IPS-18c (cell line): ENCODE data around the gene EMILIN2.
"Not testable (repeated sequence)": the region's sequence is repeated elsewhere in the genome, so short reads cannot be mapped to it uniquely, and the experiment has no call there.

ENCODE experiments used
- H3K4me3 ChIP-seq: 2 replicates; pipeline ENCODE4 v1.7.0; 2013; ENCODE audit warnings: low read depth, mild to moderate bottlenecking, low read length, moderate library complexity; ENCODE audit not compliant: insufficient read depth
- H3K9me3 ChIP-seq: one replicate; pipeline ENCODE4 v1.6.1; 2013; ENCODE audit warnings: mild to moderate bottlenecking, low read length, moderate library complexity; ENCODE audit not compliant: control insufficient read depth, insufficient read depth

The EMILIN2 gene

GRCh38 chr18:2836118-2836517 lies 10.7 kb upstream of the EMILIN2 start:
- not testable (repeated sequence) for H3K9me3 ChIP-seq, H3K4me3 ChIP-seq

DNA sequence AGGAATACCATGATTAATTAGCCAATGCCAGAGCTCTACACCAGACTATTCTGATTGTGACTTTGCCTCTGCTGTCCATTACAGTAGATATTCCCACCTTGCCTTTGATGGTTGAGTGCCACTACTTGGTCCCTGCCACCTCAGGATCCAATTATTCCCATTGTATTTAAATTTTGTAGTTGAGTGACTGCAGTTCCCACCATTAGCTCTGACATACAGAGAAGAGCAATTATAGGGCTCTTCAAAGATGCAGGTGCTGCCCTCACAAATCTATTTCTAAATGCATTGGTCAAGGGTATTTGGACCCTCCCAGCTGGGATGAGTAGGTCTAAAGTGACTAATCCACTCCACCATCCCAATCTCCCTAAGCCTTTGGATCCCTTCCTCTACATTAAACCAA lies 9.5 kb upstream of the EMILIN2 start:
- H3K9me3 ChIP-seq, H3K4me3 ChIP-seq: not testable (repeated sequence)

- Histone ChIP-seq H3K9me3 (no peaks in the 10 kb centered on the region), H3K4me3 (no peak overlapping the region)
Observed at GRCh38 chr18:2839202-2839601, 7.6 kb upstream of the EMILIN2 start.

DNA sequence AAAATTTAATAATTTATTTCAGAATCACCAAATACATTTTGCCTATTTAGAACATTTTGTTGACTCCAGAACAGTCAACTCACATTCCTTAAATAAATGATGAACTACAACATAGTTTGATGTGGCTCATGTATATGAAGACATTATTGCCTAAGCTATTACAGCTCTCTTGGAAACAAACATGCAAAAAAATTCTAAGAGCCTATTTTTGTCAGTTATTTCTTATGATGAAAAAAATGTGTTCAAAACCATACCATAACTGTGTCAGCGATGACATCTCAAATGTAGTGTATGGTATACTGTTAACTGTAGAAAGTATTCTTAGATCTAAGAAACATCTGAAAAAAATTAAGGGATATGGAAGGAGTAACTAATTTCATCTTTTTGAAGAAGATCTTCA lies 6.3 kb upstream of the EMILIN2 start:
- Histone ChIP-seq H3K4me3 (no peak overlapping the region), H3K9me3 (no peaks in the 10 kb centered on the region)

- Histone ChIP-seq H3K9me3 (no peaks in the 10 kb centered on the region), H3K4me3 (no peak overlapping the region)
Observed at GRCh38 chr18:2843146-2843545, 3.7 kb upstream of the EMILIN2 start.

- Histone ChIP-seq H3K9me3 (no peaks in the 10 kb centered on the region), H3K4me3 (no peak overlapping the region)
Observed at GRCh38 chr18:2845172-2845571, 1.6 kb upstream of the EMILIN2 start.

DNA sequence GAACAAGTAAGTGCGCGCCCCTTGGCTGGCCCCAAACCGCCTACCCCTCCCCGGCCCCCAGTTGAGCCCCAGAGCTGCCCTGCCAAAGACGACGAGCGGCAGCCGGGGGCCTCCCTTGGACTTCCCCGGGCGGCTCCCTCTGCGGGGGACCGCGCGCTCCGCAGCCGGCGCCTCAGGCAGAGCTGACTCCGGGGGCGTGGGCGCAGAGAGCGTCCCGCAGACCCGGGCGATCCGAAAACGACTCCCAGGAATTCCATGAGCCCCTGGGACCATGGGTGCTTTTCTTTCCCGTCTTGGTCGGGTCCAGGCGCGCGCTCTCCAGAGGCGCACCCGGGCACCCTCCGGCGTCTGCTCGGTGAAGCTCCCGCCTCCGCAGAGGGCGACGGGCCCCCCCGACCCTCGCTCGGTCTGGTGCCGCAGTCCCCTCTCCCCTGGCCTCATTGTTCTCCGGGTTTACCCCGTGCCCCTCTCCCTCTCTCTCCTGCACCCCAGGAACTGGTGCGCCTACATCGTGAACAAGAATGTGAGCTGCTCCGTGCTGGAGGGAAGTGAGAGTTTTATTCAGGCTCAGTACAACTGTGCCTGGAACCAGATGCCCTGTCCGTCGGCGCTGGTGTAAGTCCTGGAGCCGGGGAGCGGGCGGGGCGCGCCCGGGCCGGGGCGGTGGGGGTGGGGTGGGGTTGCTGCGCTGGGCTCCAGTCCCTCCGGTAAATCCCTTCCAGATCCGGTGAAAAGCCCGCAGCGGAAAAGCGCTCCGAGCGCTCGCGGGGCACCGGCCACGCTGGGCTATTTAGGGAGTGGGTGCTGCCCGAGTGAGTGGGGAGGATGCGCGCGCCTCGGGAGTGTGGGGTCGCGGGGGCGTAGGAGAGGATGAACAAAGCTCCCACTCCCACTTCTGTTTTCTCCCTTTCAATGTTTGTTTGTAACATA lies 776 bp downstream of the EMILIN2 start:
- Histone ChIP-seq H3K4me3 (peak overlapping the region; percentile 73), H3K9me3 (no peaks in the 10 kb centered on the region)

DNA sequence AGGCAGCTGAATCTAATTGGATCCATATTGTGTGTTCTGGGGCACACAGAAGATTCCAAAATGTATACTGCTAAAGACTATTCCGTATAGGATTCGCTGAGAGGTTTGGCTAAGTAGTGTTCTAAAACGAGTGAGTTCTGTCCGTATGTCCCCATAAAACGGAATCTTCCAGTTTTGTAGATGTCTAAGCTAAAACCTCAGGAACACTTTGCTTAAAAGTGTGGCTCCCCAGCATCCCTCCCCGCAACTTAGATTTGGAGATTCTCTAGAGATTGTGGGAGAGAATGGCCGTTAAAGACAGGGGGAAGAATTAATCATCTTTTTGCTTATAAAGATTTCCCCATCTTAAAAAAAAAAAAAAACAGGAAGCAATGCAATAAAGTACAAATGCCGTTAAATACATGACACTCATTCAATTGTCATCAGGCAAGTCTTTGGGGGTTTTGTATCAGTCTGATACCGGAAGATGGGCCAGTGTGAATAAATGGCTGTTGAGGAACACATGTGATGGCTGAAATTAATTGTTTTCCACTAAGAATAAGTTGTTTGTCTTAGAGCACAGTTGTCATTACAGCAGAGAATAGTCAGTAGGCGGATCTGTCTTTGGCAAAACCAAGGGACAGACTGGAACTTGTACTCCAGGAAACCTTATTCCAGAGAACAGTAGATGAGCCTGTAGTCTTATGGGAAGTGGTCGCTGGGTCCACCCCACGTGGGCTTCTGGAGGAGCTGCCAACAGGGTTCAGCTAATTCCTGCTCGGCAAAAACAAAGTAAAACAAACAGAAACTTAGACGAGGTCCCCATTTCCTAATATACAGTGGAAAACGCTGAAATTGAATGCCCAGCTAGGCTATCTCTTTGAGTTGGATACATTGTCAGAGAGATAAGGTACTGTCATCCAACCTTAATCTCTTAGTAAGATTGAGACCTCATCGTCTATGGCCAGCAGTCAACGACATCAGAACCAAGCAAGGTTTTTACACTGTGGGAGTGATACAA lies 1.7 kb downstream of the EMILIN2 start:
- no peaks in the 10 kb centered on the region for H3K9me3 ChIP-seq
- H3K4me3 ChIP-seq: peak overlapping the region; percentile 73

DNA sequence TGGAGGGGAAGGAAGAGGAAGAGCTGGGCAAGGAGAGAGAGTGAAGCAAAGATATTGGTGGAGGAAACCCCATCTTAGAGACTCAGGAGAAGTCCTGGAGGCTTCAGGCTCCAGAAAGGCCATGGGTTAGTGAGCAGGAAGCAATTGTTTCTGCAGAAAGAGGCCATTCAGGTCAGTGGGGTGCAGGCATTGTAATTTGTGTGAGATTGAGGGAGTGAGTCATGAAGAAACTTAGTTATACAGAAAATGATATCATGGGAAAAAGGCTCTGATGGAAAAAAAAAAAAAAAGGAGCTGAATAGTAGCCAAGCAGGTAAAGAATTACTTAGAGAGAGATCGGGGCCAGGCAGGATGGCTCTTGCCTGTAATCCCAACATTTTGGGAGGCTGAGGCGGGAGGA lies 4.0 kb downstream of the EMILIN2 start:
- Histone ChIP-seq H3K4me3 (no peak overlapping the region), H3K9me3 (no peaks in the 10 kb centered on the region)

DNA sequence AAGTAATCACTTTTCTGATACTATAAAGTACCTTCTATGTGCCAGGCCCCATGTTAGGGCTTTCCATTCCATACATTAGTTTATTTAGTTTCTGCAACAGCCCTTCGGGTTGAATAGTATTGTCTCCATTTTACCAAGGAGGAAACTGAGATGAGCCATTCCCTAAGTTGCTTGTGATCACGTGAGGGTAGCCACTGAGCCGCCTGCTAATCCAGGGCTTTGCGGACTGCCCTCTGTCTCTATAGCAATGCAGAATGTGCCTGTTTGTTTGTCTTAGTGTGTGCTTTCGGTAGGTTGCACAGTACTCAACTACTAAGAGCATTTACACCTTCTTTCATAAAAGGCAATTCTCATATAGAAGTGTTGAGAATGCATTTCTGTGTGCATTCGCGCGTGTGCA lies 5.0 kb downstream of the EMILIN2 start:
- Histone ChIP-seq H3K9me3 (no peaks in the 10 kb centered on the region), H3K4me3 (no peak overlapping the region)

- not testable (repeated sequence) for H3K4me3 ChIP-seq, H3K9me3 ChIP-seq
Observed at GRCh38 chr18:2852460-2852859, 5.7 kb downstream of the EMILIN2 start.

DNA sequence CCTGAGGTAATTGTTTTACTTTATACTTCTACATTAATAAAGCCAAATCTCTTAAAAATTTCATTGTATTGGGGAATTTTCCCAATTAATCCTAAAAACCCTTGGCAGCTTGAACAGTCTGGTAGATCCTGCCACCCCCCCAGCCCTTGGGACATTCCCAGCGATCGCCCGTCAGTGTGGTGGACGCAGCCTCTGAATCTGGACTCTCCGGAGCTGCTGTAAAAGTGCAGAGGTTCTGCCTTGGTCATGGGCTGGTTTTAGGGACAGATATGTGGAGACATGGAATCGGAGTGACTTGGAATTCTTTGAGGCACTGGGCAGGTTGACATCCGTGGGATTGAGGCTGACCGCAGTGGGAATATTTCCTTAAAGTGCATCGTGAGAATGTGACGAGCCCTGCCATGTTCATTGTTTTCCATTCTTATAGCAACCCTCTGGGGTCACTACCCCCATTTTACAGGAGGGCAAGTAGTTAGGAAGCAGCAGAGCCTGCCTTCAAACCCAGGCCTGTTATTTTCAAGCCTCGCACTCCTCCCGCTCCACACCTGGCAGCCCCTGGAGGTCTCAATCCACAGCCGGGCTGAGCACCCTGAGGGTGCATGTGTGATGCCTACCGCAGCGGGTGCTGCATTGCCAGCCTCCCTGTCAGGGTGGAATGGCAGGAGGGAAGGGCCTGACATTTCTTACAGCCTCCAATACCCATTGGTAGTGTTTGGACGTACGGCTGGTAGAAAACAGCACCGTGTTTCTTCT lies 6.5 kb downstream of the EMILIN2 start:
- Histone ChIP-seq H3K9me3 (no peaks in the 10 kb centered on the region), H3K4me3 (no peak overlapping the region)

GRCh38 chr18:2853926-2854664 lies 7.3 kb downstream of the EMILIN2 start:
- H3K9me3 ChIP-seq: no peaks in the 10 kb centered on the region
- no peak overlapping the region for H3K4me3 ChIP-seq

DNA sequence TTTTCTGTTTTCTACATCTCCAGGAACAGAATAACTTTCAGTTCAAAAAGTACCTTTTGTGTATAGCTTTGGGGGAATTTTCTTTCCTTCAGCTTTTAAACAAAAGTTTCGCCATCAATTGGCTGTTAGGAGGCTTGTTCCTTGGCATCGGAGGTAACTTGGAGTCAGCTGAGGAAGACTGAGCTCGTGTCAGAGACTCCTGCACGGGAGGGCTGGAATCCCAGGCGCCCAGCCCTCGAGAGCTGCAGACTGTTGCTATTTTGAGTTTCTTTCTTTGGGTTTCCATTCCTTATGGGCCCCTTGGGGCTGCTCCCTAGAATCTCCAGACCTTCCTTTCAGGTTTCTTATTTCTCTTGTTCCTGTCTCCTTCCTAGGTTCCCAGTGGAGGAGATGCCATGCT lies 8.1 kb downstream of the EMILIN2 start:
- no peaks in the 10 kb centered on the region for H3K9me3 ChIP-seq
- no peak overlapping the region for H3K4me3 ChIP-seq

DNA sequence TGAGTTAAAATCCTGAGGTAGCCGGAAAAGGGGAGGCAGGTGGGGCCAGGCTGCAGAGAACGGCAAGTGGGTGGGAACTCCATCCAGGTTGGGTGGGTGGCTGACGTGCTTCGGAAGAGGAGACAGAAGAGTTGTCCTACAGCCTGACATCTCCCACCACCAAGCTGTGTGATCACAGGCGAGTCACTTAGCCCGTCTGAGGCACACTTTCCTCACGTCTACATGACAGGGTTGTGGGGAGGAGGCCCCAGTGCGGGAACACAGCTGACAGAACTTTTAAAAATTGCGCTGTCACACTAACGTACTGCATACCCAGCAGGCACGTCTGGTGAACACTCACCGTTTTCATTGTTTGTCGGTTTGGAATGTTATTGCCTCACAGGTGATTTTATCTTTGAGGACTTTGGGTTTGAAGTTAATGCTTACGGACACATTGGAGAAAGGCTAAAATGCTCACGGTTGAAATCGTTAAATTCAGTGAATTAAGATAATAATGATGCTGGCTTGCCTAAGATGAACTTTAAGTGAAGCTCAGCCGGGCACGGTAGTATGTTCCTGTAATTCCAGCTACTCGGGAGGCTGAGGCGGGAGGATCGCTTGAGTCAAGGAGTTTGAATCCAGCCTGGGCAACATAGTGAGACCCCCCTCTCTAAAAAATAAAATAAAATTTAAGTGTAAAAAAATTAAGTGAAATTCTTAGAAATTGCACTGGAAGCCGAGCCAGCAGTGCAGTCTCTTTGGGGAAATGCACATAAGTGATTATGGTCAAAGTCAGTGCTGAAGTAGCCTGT lies 8.9 kb downstream of the EMILIN2 start:
- Histone ChIP-seq H3K9me3 (no peaks in the 10 kb centered on the region), H3K4me3 (no peak overlapping the region)

DNA sequence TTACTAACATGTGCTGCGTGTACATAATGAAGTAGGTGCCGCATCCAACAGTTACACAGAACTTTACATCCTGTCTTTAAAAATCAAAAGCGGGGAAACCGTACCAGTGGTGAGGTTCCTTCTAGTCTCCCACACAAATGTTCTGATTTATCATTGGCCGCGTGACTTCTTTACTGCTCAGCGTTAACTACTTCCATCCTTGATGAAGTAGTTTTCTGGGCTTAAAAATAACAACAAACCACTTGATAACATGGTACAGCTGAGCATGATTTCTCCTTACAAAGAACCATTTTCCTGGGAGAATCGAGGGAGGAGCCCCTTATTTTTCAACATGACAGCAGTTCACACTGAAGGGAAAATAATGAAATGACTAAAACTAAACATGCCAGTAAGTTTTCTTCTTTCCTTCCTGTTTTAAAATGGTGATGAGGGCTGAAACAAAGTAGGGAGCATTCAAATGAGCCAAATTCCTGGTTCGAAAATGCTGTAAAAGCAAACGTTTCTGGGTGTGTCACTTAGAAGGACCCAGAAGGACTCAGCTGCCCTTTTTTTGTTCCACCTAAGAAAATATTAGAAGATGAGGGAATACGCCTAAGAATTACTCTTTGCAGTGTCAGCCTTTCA lies 9.9 kb downstream of the EMILIN2 start:
- Histone ChIP-seq H3K9me3 (no peaks in the 10 kb centered on the region), H3K4me3 (no peak overlapping the region)
